Nephron (organoid): ENCODE data around the gene CYREN.
A peak's percentile ranks its signal among the peaks of the same experiment; 100 is the strongest.

ENCODE experiments used
- H3K27ac Mint-ChIP-seq, 3 experiments: 2 replicates each; pipeline ENCODE4 v1.8.0; 2020; ENCODE audit warnings: mixed read lengths in 3 of 3, mild to moderate bottlenecking in 2 of 3, moderate library complexity in 1 of 3
- H3K27me3 Mint-ChIP-seq: 2 replicates; pipeline ENCODE4 v1.8.0; 2021; ENCODE audit warnings: low read depth, mild to moderate bottlenecking, moderate library complexity, mixed read lengths
- H3K36me3 Mint-ChIP-seq: 2 replicates; pipeline ENCODE4 v1.8.0; 2020; ENCODE audit warnings: low read depth, mixed read lengths
- H3K4me1 Mint-ChIP-seq: 2 replicates; pipeline ENCODE4 v1.8.0; 2020; ENCODE audit warnings: mixed read lengths
- H3K4me3 Mint-ChIP-seq, 3 experiments: 2 replicates each; pipeline ENCODE4 v1.8.0; 2020; ENCODE audit warnings: mild to moderate bottlenecking in 3 of 3, mixed read lengths in 3 of 3, moderate library complexity in 2 of 3
- H3K9me3 Mint-ChIP-seq: 2 replicates; pipeline ENCODE4 v1.8.0; 2020; ENCODE audit warnings: mixed read lengths
- CTCF ChIP-seq, 3 experiments: fragments of 200-600 bp; sonication (generic); IDR thresholded peaks; one replicate each; pipeline ENCODE4 v1.5.0; 2021; ENCODE audit warnings: antibody characterized with exemption in 3 of 3; ENCODE audit not compliant: unreplicated experiment in 3 of 3

Gene CYREN

DNA sequence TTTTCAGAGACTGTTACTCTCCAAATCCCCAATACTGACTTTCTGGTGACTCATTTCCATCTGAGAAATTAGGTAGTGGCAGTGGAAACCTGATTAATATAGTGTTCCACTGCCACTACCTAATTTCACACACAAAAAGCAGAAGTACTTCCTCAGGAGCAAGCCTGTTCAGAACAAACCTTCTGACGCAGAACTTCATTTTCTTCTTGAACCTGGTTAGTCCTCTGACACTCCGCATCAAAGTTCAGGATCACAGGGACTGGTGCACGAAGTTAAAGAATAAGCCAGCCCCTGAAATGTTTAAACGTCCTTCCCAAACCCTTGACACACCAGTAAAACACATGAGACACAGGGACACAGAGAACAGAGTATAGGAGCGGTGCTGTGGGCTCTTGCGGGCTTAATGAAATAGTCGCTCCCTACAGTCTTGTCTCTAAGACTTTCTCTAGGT, 36.5 kb upstream of the CYREN start:
- peaks cover 41% of the 10 kb centered on the region for H3K36me3 Mint-ChIP-seq
- no peaks in the 10 kb centered on the region for H3K9me3 Mint-ChIP-seq
- H3K4me3 Mint-ChIP-seq, result peak overlapping the region; percentile 57 to 91 (median 61)
- peaks cover 30% of the 10 kb centered on the region for H3K4me1 Mint-ChIP-seq
- no peak for TF ChIP-seq CTCF (IDR thresholded peaks at IDR 0.05; ENCODE audit: unreplicated experiment in 3 of 3)
- peaks cover 3% of the 10 kb centered on the region for H3K27me3 Mint-ChIP-seq
- peak overlapping the region; percentile 87 to 98 (median 93) for H3K27ac Mint-ChIP-seq

GRCh38 chr7:135205850-135206249, 35.3 kb upstream of the CYREN start:
- Mint-ChIP-seq H3K9me3 (no peaks in the 10 kb centered on the region), H3K36me3 (peaks cover 47% of the 10 kb centered on the region)

GRCh38 chr7:135204876-135205275, 34.4 kb upstream of the CYREN start:
- H3K27me3 Mint-ChIP-seq, result no peaks in the 10 kb centered on the region
- no peaks in the 10 kb centered on the region for H3K9me3 Mint-ChIP-seq
- peaks cover 54% of the 10 kb centered on the region for H3K36me3 Mint-ChIP-seq
- peak overlapping the region in 1 of 3 experiments; percentile 88 for H3K27ac Mint-ChIP-seq
- H3K4me1 Mint-ChIP-seq, result peaks cover 25% of the 10 kb centered on the region
- H3K4me3 Mint-ChIP-seq, result no peak overlapping the region
- no peak for TF ChIP-seq CTCF (IDR thresholded peaks at IDR 0.05; ENCODE audit: unreplicated experiment in 3 of 3)

More at GRCh38 chr7:135205850-135206249, 35.3 kb upstream of the CYREN start:
- H3K4me1 Mint-ChIP-seq, result peaks cover 30% of the 10 kb centered on the region
- H3K27me3 Mint-ChIP-seq, result no peaks in the 10 kb centered on the region
- peak overlapping the region; percentile 62 to 88 (median 77) for H3K27ac Mint-ChIP-seq
- no peak for TF ChIP-seq CTCF (IDR thresholded peaks at IDR 0.05; ENCODE audit: unreplicated experiment in 3 of 3)
- no peak overlapping the region for H3K4me3 Mint-ChIP-seq

- Mint-ChIP-seq H3K27ac (peak overlapping the region in 1 of 3 experiments; percentile 70), H3K4me1 (peaks cover 25% of the 10 kb centered on the region), H3K27me3 (no peaks in the 10 kb centered on the region), H3K9me3 (no peaks in the 10 kb centered on the region), H3K36me3 (peaks cover 58% of the 10 kb centered on the region), H3K4me3 (no peak overlapping the region)
- TF ChIP-seq CTCF (IDR thresholded peaks at IDR 0.05; ENCODE audit: unreplicated experiment in 3 of 3), result no peak
Observed at GRCh38 chr7:135204341-135204749, 33.8 kb upstream of the CYREN start.

GRCh38 chr7:135201350-135201749, 30.8 kb upstream of the CYREN start:
- H3K4me3 Mint-ChIP-seq, result no peak overlapping the region
- peak overlapping the region; percentile 35 to 87 (median 57) for H3K27ac Mint-ChIP-seq
- TF ChIP-seq CTCF (IDR thresholded peaks at IDR 0.05; ENCODE audit: unreplicated experiment in 3 of 3), result no peak
- no peaks in the 10 kb centered on the region for H3K27me3 Mint-ChIP-seq
- H3K4me1 Mint-ChIP-seq, result peaks cover 5% of the 10 kb centered on the region
- peaks cover 70% of the 10 kb centered on the region for H3K36me3 Mint-ChIP-seq
- H3K9me3 Mint-ChIP-seq, result no peaks in the 10 kb centered on the region

DNA sequence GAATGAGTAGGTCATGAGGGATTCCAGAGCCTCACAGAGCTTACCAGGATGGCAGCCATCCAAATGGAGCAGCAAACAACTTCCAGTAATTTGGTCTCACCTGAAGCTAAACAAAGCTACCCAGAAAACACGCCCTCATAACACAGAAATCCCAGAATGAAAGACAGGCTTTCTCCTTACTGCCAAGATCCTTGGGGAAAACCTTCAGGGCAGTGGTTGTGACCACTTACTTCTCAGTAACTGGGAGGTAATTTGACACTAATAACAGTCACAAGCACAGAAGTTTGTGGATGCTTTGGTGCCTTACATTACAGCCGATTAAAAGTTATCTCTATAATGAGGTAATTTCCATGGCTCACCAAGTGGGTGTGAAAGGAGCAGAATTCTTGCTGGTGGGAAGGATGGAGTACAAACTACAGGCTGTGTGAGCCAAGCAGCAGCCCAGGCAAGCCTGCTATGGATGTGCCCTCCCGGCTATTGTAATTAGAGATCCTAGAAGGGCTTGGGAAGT, 30.4 kb upstream of the CYREN start:
- H3K27me3 Mint-ChIP-seq, result no peaks in the 10 kb centered on the region
- peaks cover 5% of the 10 kb centered on the region for H3K4me1 Mint-ChIP-seq
- peak overlapping the region in 1 of 3 experiments; percentile 57 for H3K27ac Mint-ChIP-seq
- H3K4me3 Mint-ChIP-seq, result no peak overlapping the region
- TF ChIP-seq CTCF (IDR thresholded peaks at IDR 0.05; ENCODE audit: unreplicated experiment in 3 of 3), result no peak
- H3K9me3 Mint-ChIP-seq, result no peaks in the 10 kb centered on the region
- peaks cover 70% of the 10 kb centered on the region for H3K36me3 Mint-ChIP-seq
